H9 (cell line): ENCODE measurements around the gene SETD1A. TPM values are rescaled to one million over a fixed set of nuclear protein-coding genes. Genes with fewer than 3 reads are reported as not detected.

Source experiments
- DNase-seq: peaks from one replicate; pipeline ENCODE4 v3.0.0-alpha.2; 2017
- H2AFZ ChIP-seq: one replicate; pipeline ENCODE4 v1.6.1; 2013; ENCODE audit warnings: mild to moderate bottlenecking, low read length, control low read depth, moderate library complexity
- H2AK5ac ChIP-seq: 2 replicates; pipeline ENCODE4 v1.6.1; 2013; ENCODE audit warnings: low read length, control low read depth, mixed read lengths; ENCODE audit not compliant: insufficient read length
- H2BK120ac ChIP-seq: one replicate; pipeline ENCODE4 v1.6.1; 2013; ENCODE audit warnings: low read depth, mild to moderate bottlenecking, low read length, control low read depth, inconsistent platforms; ENCODE audit not compliant: poor library complexity, severe bottlenecking
- H2BK12ac ChIP-seq: 2 replicates; pipeline ENCODE4 v1.6.1; 2013; ENCODE audit warnings: low read length, control low read depth, mixed read lengths, low read depth; ENCODE audit not compliant: insufficient read length
- H2BK15ac ChIP-seq: 2 replicates; pipeline ENCODE4 v1.6.1; 2013; ENCODE audit warnings: low read depth, low read length, control low read depth
- H2BK20ac ChIP-seq: one replicate; pipeline ENCODE4 v1.6.1; 2013; ENCODE audit warnings: low read depth, mild to moderate bottlenecking, low read length, control low read depth, inconsistent platforms; ENCODE audit not compliant: poor library complexity, severe bottlenecking
- H2BK5ac ChIP-seq: 2 replicates; pipeline ENCODE4 v1.6.1; 2013; ENCODE audit warnings: low read length, control low read depth, mixed read lengths; ENCODE audit not compliant: insufficient read length
- H3K14ac ChIP-seq: 2 replicates; pipeline ENCODE4 v1.6.1; 2013; ENCODE audit warnings: low read length, control low read depth; ENCODE audit not compliant: insufficient read depth
- H3K18ac ChIP-seq: 2 replicates; pipeline ENCODE4 v1.6.1; 2013; ENCODE audit warnings: low read depth, mild to moderate bottlenecking, mixed read lengths, low read length, control low read depth; ENCODE audit not compliant: insufficient read length
- H3K23ac ChIP-seq: 2 replicates; pipeline ENCODE4 v1.6.1; 2013; ENCODE audit warnings: low read length, control low read depth, mixed read lengths, low read depth; ENCODE audit not compliant: insufficient read length
- H3K23me2 ChIP-seq: 2 replicates; pipeline ENCODE4 v1.6.1; 2013; ENCODE audit warnings: low read depth, mild to moderate bottlenecking, mixed read lengths, low read length, control low read depth; ENCODE audit not compliant: insufficient read length, poor library complexity, severe bottlenecking
- H3K27ac ChIP-seq: 2 replicates; pipeline ENCODE4 v1.5.1; 2013; ENCODE audit warnings: low read length, control low read depth, mixed read lengths, low read depth; ENCODE audit not compliant: insufficient read length
- H3K27me3 ChIP-seq: 2 replicates; pipeline ENCODE4 v1.6.1; 2013; ENCODE audit warnings: low read length, control low read depth, inconsistent platforms; ENCODE audit not compliant: insufficient read depth
- H3K4ac ChIP-seq: 2 replicates; pipeline ENCODE4 v1.6.1; 2013; ENCODE audit warnings: low read depth, mild to moderate bottlenecking, control low read depth, inconsistent platforms, low read length, moderate library complexity
- H3K4me1 ChIP-seq: 2 replicates; pipeline ENCODE4 v1.6.1; 2013; ENCODE audit warnings: low read length, control low read depth, inconsistent platforms; ENCODE audit not compliant: insufficient read depth
- H3K4me2 ChIP-seq: 2 replicates; pipeline ENCODE4 v1.6.1; 2013; ENCODE audit warnings: low read length, control low read depth, mixed read lengths; ENCODE audit not compliant: insufficient read length, insufficient read depth
- H3K56ac ChIP-seq: 2 replicates; pipeline ENCODE4 v1.6.1; 2013; ENCODE audit warnings: low read depth, mild to moderate bottlenecking, mixed read lengths, low read length, control low read depth; ENCODE audit not compliant: insufficient read length
- H3K79me1 ChIP-seq: 2 replicates; pipeline ENCODE4 v1.6.1; 2013; ENCODE audit warnings: low read depth, mild to moderate bottlenecking, moderate library complexity, low read length, control low read depth, inconsistent platforms; ENCODE audit not compliant: insufficient read depth, poor library complexity, severe bottlenecking
- H3K79me2 ChIP-seq: 2 replicates; pipeline ENCODE4 v1.6.1; 2013; ENCODE audit warnings: low read length, control low read depth, inconsistent platforms; ENCODE audit not compliant: insufficient read depth
- H3K9ac ChIP-seq: 2 replicates; pipeline ENCODE4 v1.6.1; 2013; ENCODE audit warnings: low read length, control low read depth, mixed read lengths; ENCODE audit not compliant: insufficient read length; ENCODE audit errors: extremely low read depth
- H3K9me3 ChIP-seq: one replicate; pipeline ENCODE4 v1.6.1; 2013; ENCODE audit warnings: low read depth, low read length, inconsistent platforms; ENCODE audit not compliant: control insufficient read depth
- H3T11ph ChIP-seq: one replicate; pipeline ENCODE4 v1.6.1; 2013; ENCODE audit warnings: mild to moderate bottlenecking, low read length, control low read depth, inconsistent platforms
- H4K20me1 ChIP-seq: one replicate; pipeline ENCODE4 v1.6.1; 2013; ENCODE audit not compliant: control insufficient read depth, insufficient read length, insufficient read depth
- H4K5ac ChIP-seq: 2 replicates; pipeline ENCODE4 v1.6.1; 2013; ENCODE audit warnings: low read depth, mild to moderate bottlenecking, mixed read lengths, low read length, control low read depth; ENCODE audit not compliant: insufficient read length
- H4K8ac ChIP-seq: replicated peaks from 2 replicates; pipeline ENCODE4 v1.6.1; 2013; ENCODE audit warnings: low read length, control low read depth, mixed read lengths, low read depth; ENCODE audit not compliant: insufficient read length
- H4K91ac ChIP-seq: 2 replicates; pipeline ENCODE4 v1.6.1; 2013; ENCODE audit warnings: low read depth, mild to moderate bottlenecking, moderate library complexity, mixed read lengths, low read length, control low read depth; ENCODE audit not compliant: insufficient read length
- H3K27ac Mint-ChIP-seq, 3 experiments: 2 replicates in 2 of 3; 3 replicates in 1 of 3; pipeline ENCODE4 v1.8.0; 2020 to 2021; ENCODE audit warnings: mixed read lengths in 3 of 3, mild to moderate bottlenecking in 1 of 3, moderate library complexity in 1 of 3
- H3K27me3 Mint-ChIP-seq: 2 replicates; pipeline ENCODE4 v1.8.0; 2021; ENCODE audit warnings: low read depth, mild to moderate bottlenecking, moderate library complexity, mixed read lengths
- H3K36me3 Mint-ChIP-seq, 3 experiments: 2 replicates in 2 of 3; 3 replicates in 1 of 3; pipeline ENCODE4 v1.8.0; 2020 to 2021; ENCODE audit warnings: low read depth in 3 of 3, mixed read lengths in 3 of 3; ENCODE audit not compliant: insufficient read depth in 1 of 3
- H3K4me1 Mint-ChIP-seq, 2 experiments: 2 replicates each; pipeline ENCODE4 v1.8.0; 2020; ENCODE audit warnings: mixed read lengths in 2 of 2
- H3K4me3 Mint-ChIP-seq, 2 experiments: 2 replicates in 1 of 2; 3 replicates in 1 of 2; pipeline ENCODE4 v1.8.0; 2020 to 2021; ENCODE audit warnings: mild to moderate bottlenecking in 2 of 2, mixed read lengths in 2 of 2, moderate library complexity in 1 of 2
- H3K9me3 Mint-ChIP-seq, 2 experiments: 2 replicates in 1 of 2; 3 replicates in 1 of 2; pipeline ENCODE4 v1.8.0; 2020; ENCODE audit warnings: mild to moderate bottlenecking in 2 of 2, mixed read lengths in 2 of 2, moderate library complexity in 1 of 2
- WGBS: extraction: QIAGEN DNeasy Blood & Tissue Kit; methylation state at CpG from one replicate; pipeline ENCODE4 v1.1.7; 2013; ENCODE audit warnings: missing lambda C conversion rate, low lambda C conversion rate, mixed read lengths; ENCODE audit not compliant: insufficient read length; ENCODE audit errors: extremely low coverage; 5-methylcytosine and 5-hydroxymethylcytosine counted together
- total RNA-seq: library from RNA; stranded (reverse); gene quantifications from 2 replicates; pipeline ENCODE4 v1.2.1, GENCODE V29; 2021
- TF ChIP-seq, protein P1 (sequence below): fragments of 200-600 bp; sonication (generic); conservative IDR thresholded peaks from 3 replicates; pipeline ENCODE4 v1.8.0; 2021; ENCODE audit warnings: antibody characterized with exemption, mild to moderate bottlenecking

The SETD1A gene
- total RNA-seq, 1 experiment from 2014 or later, result 36.9 TPM

GRCh38 chr16:30977502-30977901, 19.9 kb downstream of the SETD1A start:
- no peaks in the 10 kb centered on the region for H3K4me1 Mint-ChIP-seq
- no peak overlapping the region for H3K23ac ChIP-seq
- no peak overlapping the region for H3K27ac ChIP-seq
- TF ChIP-seq, protein P1, sequence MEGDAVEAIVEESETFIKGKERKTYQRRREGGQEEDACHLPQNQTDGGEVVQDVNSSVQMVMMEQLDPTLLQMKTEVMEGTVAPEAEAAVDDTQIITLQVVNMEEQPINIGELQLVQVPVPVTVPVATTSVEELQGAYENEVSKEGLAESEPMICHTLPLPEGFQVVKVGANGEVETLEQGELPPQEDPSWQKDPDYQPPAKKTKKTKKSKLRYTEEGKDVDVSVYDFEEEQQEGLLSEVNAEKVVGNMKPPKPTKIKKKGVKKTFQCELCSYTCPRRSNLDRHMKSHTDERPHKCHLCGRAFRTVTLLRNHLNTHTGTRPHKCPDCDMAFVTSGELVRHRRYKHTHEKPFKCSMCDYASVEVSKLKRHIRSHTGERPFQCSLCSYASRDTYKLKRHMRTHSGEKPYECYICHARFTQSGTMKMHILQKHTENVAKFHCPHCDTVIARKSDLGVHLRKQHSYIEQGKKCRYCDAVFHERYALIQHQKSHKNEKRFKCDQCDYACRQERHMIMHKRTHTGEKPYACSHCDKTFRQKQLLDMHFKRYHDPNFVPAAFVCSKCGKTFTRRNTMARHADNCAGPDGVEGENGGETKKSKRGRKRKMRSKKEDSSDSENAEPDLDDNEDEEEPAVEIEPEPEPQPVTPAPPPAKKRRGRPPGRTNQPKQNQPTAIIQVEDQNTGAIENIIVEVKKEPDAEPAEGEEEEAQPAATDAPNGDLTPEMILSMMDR, result peak; percentile 78
- no peak overlapping the region for H2BK5ac ChIP-seq
- no peak overlapping the region for H2AK5ac ChIP-seq
- H3K18ac ChIP-seq, result no peak overlapping the region
- peaks cover 52 to 82% (median 74%) of the 10 kb centered on the region in 3 experiments for H3K36me3 Mint-ChIP-seq
- H4K91ac ChIP-seq, result no peak overlapping the region
- H3K4me3 Mint-ChIP-seq, result no peak overlapping the region
- H3K4me2 ChIP-seq, result no peak overlapping the region
- no peaks in the 10 kb centered on the region for H3K9me3 ChIP-seq
- H4K8ac ChIP-seq, result no peak overlapping the region
- H3K14ac ChIP-seq, result no peak overlapping the region
- peaks cover 2% of the 10 kb centered on the region for H4K20me1 ChIP-seq
- no peak overlapping the region for H3K9ac ChIP-seq
- no peak overlapping the region for H2BK120ac ChIP-seq
- peak; percentile 71 for DNase-seq
- no peaks in the 10 kb centered on the region for H3K27me3 ChIP-seq
- no peak overlapping the region for H2BK20ac ChIP-seq
- no CpG with 5 or more reads among the region's 17 CpGs for WGBS
- no peak overlapping the region for H2BK12ac ChIP-seq
- no peaks in the 10 kb centered on the region for H3K27me3 Mint-ChIP-seq
- no peak overlapping the region for H3K56ac ChIP-seq
- H3K79me2 ChIP-seq, result no peaks in the 10 kb centered on the region
- H3K4me1 ChIP-seq, result no peaks in the 10 kb centered on the region
- no peak overlapping the region for H3T11ph ChIP-seq
- H2BK15ac ChIP-seq, result no peak overlapping the region
- peak overlapping the region in 1 of 3 experiments; percentile 72; a peak in 2 of 7 replicates for H3K27ac Mint-ChIP-seq
- no peaks in the 10 kb centered on the region for H3K79me1 ChIP-seq
- H4K5ac ChIP-seq, result no peak overlapping the region
- no peaks in the 10 kb centered on the region; a peak in 1 of 5 replicates for H3K9me3 Mint-ChIP-seq
- H3K23me2 ChIP-seq, result no peaks in the 10 kb centered on the region
- H2AFZ ChIP-seq, result no peak overlapping the region
- H3K4ac ChIP-seq, result no peak overlapping the region
